Thoracic aorta (tissue), 2 donors: ENCODE results near the gene TXNRD1. TPM values are rescaled to one million over a fixed set of nuclear protein-coding genes. Genes with fewer than 3 reads are reported as not detected.
A peak's percentile ranks its signal among the peaks of the same experiment; 100 is the strongest.
"Not testable (repeated sequence)": the region's sequence is repeated elsewhere in the genome, so short reads cannot be mapped to it uniquely, and the experiment has no call there.

ENCODE experiments used
- ATAC-seq: fragments of 150-250 bp; one replicate; pipeline ENCODE4 v1.8.0; 2017; ENCODE audit warnings: low read depth; ENCODE audit not compliant: insufficient number of reproducible peaks, low FRiP score
- DNase-seq: peaks from one replicate; pipeline ENCODE4 v3.0.0-alpha.2; 2020; ENCODE audit warnings: low spot score
- H3K27ac ChIP-seq, 2 donors: fragments of 200-600 bp; sonication (generic); 1 replicate in 1 of 2; 2 replicates in 1 of 2; pipeline ENCODE4 v1.5.1; 2016; ENCODE audit warnings: mild to moderate bottlenecking in 2 of 2, moderate library complexity in 2 of 2
- H3K27me3 ChIP-seq: fragments of 200-600 bp; sonication (generic); replicated peaks from 2 replicates; pipeline ENCODE4 v1.6.0; 2016; ENCODE audit warnings: mild to moderate bottlenecking; ENCODE audit not compliant: insufficient read depth
- H3K36me3 ChIP-seq: fragments of 200-600 bp; sonication (generic); one replicate; pipeline ENCODE4 v1.5.1; 2016
- H3K4me1 ChIP-seq, 2 donors: fragments of 200-600 bp; sonication (generic); 1 replicate in 1 of 2; 2 replicates in 1 of 2; pipeline versions ENCODE4 v1.5.1 to v1.6.0; 2016; ENCODE audit warnings: low read depth in 2 of 2, mild to moderate bottlenecking in 1 of 2; ENCODE audit not compliant: control insufficient read depth in 1 of 2
- H3K4me3 ChIP-seq: fragments of 200-600 bp; sonication (generic); 2 replicates; pipeline ENCODE4 v1.5.1; 2016; ENCODE audit warnings: mild to moderate bottlenecking
- H3K9me3 ChIP-seq: fragments of 200-600 bp; sonication (generic); 2 replicates; pipeline ENCODE4 v1.5.1; 2016
- CTCF ChIP-seq: fragments of 200-600 bp; sonication (generic); IDR thresholded peaks from one replicate; pipeline ENCODE4 v1.5.1; 2019; ENCODE audit warnings: antibody characterized with exemption
- total RNA-seq, 2 donors: library from RNA; depleted of rRNA; stranded (reverse); fragments of >200 nt; gene quantifications; one replicate each; pipeline versions ENCODE4 v1.1.0 to v1.2.3, GENCODE V29; 2016

The TXNRD1 gene
- total RNA-seq, 2 donors from 2014 or later: 269 to 332 TPM

GRCh38 chr12:104288635-104289274 lies 73.2 kb downstream of the TXNRD1 start:
- TF ChIP-seq CTCF: no peak
- DNase-seq (peak; percentile 33), ATAC-seq (peak; percentile 52)
- Histone ChIP-seq H3K4me1 (peaks cover 31 to 58% of the 10 kb centered on the region in 2 donors), H3K36me3 (peaks cover 24% of the 10 kb centered on the region), H3K27ac (peak overlapping the region; percentile 91 to 94), H3K4me3 (peak overlapping the region; percentile 98), H3K27me3 (no peaks in the 10 kb centered on the region), H3K9me3 (no peaks in the 10 kb centered on the region)

- DNase-seq (no peak), ATAC-seq (no peak)
- Histone ChIP-seq H3K36me3 (peaks cover 24% of the 10 kb centered on the region), H3K27me3 (no peaks in the 10 kb centered on the region), H3K27ac (no peak overlapping the region), H3K4me3 (peak overlapping the region; percentile 98), H3K9me3 (no peaks in the 10 kb centered on the region), H3K4me1 (peaks cover 34 to 64% of the 10 kb centered on the region in 2 donors)
- TF ChIP-seq CTCF: no peak
Observed at GRCh38 chr12:104290320-104290719, 74.7 kb downstream of the TXNRD1 start.

GRCh38 chr12:104290855-104291254 lies 75.3 kb downstream of the TXNRD1 start:
- no peak overlapping the region for H3K27ac ChIP-seq
- no peaks in the 10 kb centered on the region for H3K9me3 ChIP-seq
- peak overlapping the region; percentile 2 for H3K4me3 ChIP-seq
- TF ChIP-seq CTCF: no peak
- ATAC-seq (no peak), DNase-seq (no peak)
- H3K36me3 ChIP-seq: peaks cover 24% of the 10 kb centered on the region
- peaks cover 32 to 64% of the 10 kb centered on the region in 2 donors for H3K4me1 ChIP-seq
- no peaks in the 10 kb centered on the region for H3K27me3 ChIP-seq

GRCh38 chr12:104291867-104292524 lies 76.4 kb downstream of the TXNRD1 start:
- Histone ChIP-seq H3K36me3 (peaks cover 31% of the 10 kb centered on the region), H3K27me3 (no peaks in the 10 kb centered on the region), H3K4me3 (peak overlapping the region; percentile 13), H3K9me3 (no peaks in the 10 kb centered on the region), H3K4me1 (peaks cover 36 to 67% of the 10 kb centered on the region in 2 donors), H3K27ac (peak overlapping the region in 1 of 2 donors; percentile 19)
- no peak for TF ChIP-seq CTCF
- DNase-seq (no peak), ATAC-seq (no peak)

- ATAC-seq (no peak), DNase-seq (no peak)
- no peak for TF ChIP-seq CTCF
- Histone ChIP-seq H3K4me3 (peak overlapping the region; percentile 34), H3K4me1 (peaks cover 38 to 76% of the 10 kb centered on the region in 2 donors), H3K9me3 (no peaks in the 10 kb centered on the region), H3K36me3 (peaks cover 31% of the 10 kb centered on the region), H3K27me3 (no peaks in the 10 kb centered on the region), H3K27ac (peak overlapping the region; percentile 15 to 43)
Observed at GRCh38 chr12:104292872-104293794, 77.6 kb downstream of the TXNRD1 start.

GRCh38 chr12:104294158-104294859 lies 78.7 kb downstream of the TXNRD1 start:
- not testable (repeated sequence) for DNase-seq, ATAC-seq, H3K9me3 ChIP-seq, H3K27me3 ChIP-seq
- Histone ChIP-seq H3K4me3 (peak overlapping the region; percentile 34), H3K4me1 (peaks cover 42 to 87% of the 10 kb centered on the region in 2 donors), H3K36me3 (peaks cover 31% of the 10 kb centered on the region), H3K27ac (peak overlapping the region; percentile 43 to 52)
